ENCODE results near the gene SCARB1.

Gene SCARB1

DNA sequence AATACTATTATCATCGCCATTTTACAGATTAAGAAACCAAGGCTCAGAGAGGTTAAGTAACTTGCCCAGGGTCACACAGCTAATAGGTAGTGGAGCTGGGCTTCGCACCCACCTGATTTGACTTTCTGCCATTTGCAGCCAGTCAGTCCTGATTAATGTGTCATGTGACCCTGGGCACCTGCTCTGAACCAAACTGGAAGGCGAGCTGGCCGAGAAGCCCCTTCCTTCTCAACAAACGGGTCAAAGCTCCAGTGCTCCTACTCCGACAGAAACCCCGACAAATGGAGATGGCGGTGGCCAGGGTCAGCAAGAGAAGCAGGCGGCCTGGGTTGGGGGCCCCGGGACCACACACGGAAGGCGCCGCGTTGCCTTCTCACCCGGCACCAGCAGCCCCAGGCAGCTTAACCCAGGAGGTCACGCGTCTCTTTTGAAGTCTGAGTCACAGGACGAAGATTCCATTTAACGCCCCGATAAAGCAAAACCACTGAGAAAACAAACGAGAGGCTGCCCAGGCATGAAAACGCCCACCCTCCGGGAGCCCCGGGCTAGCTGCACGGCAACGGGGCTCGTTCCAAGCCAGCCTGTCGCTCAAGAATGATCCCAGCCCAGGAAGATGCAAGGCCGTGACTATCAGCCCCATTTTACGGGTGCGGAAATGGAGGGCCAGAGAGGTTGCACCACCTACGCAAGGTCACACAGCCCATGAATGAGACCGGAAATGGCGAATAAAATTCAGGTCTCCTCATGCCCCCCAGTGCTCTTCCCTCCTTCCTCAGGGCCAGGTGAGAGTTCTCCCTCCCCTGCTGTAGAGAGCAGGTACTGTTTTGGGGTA lies 124.8 kb downstream of the SCARB1 start:
- no peak for DNase-seq (ENCODE audit: low read depth)
- TF ChIP-seq CTCF (IDR thresholded peaks at IDR 0.05; ENCODE audit: low read length, missing control alignments) = no peak
- no peak overlapping the region for H3K4me3 ChIP-seq (replicated peaks; ENCODE audit: low read depth, low read length)

DNA sequence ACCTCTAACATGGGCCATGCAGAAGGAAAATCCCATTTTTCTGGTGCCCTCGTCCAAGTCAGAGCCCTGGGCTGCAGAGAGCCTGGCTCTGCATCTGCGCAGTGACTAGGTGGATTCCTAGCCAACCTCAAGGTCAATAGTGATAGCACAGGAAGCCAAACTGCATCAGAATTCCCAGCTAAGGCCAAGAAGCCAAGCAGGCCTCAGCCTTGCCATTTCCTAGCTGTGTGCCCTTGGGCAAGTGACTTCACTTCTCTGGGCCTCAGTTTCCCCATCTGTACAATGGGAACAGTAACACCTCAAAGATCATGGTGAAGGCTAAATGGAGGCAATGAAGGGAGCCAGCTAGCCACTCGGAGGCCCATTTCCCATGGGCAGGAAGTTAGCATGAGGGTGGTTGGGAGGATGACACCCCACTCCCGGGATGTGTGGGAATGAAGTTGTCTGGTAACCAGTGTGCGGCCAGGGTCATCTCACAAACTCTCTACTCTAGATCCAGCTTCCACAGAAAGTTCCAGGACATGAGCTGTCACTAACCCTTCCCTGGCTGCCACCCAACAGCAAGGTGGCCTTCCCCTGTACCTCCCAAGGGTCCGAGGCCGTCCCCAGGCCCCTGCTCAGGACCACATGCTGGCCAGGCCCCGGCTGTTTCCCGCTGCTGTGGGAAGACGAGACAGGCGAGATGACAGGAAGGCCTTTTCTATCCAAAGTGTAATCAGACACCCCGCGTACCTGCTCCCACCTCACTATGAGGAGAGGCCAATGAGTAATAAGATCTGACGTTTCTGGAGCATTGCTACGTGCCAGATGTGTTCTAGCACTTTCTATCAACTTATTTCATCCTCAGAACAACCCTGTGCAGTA lies 125.7 kb downstream of the SCARB1 start:
- TF ChIP-seq CTCF (IDR thresholded peaks at IDR 0.05; ENCODE audit: low read length, missing control alignments) = no peak
- no peak overlapping the region for H3K4me3 ChIP-seq (replicated peaks; ENCODE audit: low read depth, low read length)
- DNase-seq (ENCODE audit: low read depth) = no peak

DNA sequence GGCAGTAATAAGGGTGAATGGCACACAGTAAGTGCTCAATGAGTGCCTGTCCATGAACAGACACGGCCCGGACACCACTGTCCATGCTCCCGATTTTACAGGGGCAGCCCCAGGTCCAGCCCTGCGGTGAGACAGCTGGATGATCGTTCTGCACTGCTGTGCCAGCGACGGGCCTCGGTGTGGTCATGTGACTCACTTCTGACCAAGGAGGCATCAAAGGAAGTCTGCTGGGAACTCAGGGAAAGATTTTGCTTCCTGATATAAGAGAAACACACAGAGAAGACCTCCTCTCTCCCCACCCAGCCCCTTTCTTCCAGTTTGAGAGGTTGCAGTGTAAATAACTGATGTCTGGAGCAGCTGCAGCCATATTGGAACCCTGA lies 126.6 kb downstream of the SCARB1 start:
- no peak for TF ChIP-seq CTCF (IDR thresholded peaks at IDR 0.05; ENCODE audit: low read length, missing control alignments)
- no peak for DNase-seq (ENCODE audit: low read depth)
- no peak overlapping the region for H3K4me3 ChIP-seq (replicated peaks; ENCODE audit: low read depth, low read length)

- no peak for TF ChIP-seq CTCF (IDR thresholded peaks at IDR 0.05; ENCODE audit: low read length, missing control alignments)
- no peak for DNase-seq (ENCODE audit: low read depth)
- H3K4me3 ChIP-seq (replicated peaks; ENCODE audit: low read depth, low read length) = no peak overlapping the region
Observed at GRCh38 chr12:124736115-124737039, 127.3 kb downstream of the SCARB1 start.

DNA sequence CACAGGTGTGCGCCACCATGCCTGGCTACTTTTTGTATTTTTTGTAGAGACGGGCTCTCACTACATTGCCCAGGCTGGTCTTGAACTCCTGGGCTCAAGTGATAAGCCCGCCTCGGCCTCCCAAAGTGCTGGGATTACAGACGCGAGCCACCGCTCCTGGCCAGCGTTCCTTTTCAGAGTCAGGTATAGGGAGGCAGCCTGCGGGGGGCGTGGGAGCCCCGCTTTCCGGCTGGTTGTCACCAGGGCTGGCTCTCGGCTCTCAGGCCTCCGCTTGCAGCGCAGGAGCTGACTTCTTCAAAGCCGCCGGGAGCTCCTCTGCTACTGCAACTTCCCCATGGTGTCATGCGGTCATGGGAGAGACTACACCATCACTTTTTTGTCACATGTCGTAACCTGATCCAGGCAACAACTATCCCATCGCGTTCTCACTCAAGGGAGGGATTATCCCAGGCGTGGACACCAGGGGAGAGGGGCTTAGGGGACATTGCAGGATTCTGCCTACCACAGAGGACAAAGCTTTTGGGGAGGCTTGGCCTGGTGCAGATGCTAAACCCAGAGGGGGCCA lies 129.4 kb downstream of the SCARB1 start:
- no peak for TF ChIP-seq CTCF (IDR thresholded peaks at IDR 0.05; ENCODE audit: low read length, missing control alignments)
- no peak overlapping the region for H3K4me3 ChIP-seq (replicated peaks; ENCODE audit: low read depth, low read length)
- no peak for DNase-seq (ENCODE audit: low read depth)

- TF ChIP-seq CTCF (IDR thresholded peaks at IDR 0.05; ENCODE audit: low read length, missing control alignments) = no peak
- DNase-seq (ENCODE audit: low read depth) = no peak
- no peak overlapping the region for H3K4me3 ChIP-seq (replicated peaks; ENCODE audit: low read depth, low read length)
Observed at GRCh38 chr12:124733086-124733485, 130.6 kb downstream of the SCARB1 start.
